H1 (cell line): Measurements from ENCODE around the gene AOPEP. TPM values are rescaled to one million over a fixed set of nuclear protein-coding genes. Genes with fewer than 3 reads are reported as not detected.

Source experiments
- ATF3 ChIP-seq: IDR thresholded peaks from 2 replicates; pipeline ENCODE4 v1.6.1; 2011; ENCODE audit warnings: low read depth, mild to moderate bottlenecking, low read length; ENCODE audit not compliant: insufficient read depth
- CBX5 ChIP-seq: fragments of 300-800, 300-1000 bp; sonication (generic); IDR thresholded peaks from 2 replicates; pipeline ENCODE4 v1.7.1; 2016; ENCODE audit warnings: antibody characterized with exemption, low read length, low read depth
- KDM4A ChIP-seq: IDR thresholded peaks from one replicate; pipeline ENCODE4 v1.7.1; 2012; ENCODE audit warnings: low read depth, mild to moderate bottlenecking, moderate library complexity, low read length, inconsistent platforms; ENCODE audit not compliant: severe bottlenecking
- MAFK ChIP-seq: IDR thresholded peaks from 2 replicates; pipeline ENCODE4 v1.6.1; 2012; ENCODE audit warnings: low read depth, mild to moderate bottlenecking, improper control_type of control experiment, low read length
- POLR2A ChIP-seq, 2 experiments: IDR thresholded peaks; 1 replicate in 1 of 2; 2 replicates in 1 of 2; pipeline ENCODE4 v1.6.1; 2011; ENCODE audit warnings: low read depth in 2 of 2, low read length in 2 of 2, mild to moderate bottlenecking in 2 of 2; ENCODE audit errors: control extremely low read depth in 1 of 2
- SP4 ChIP-seq: IDR thresholded peaks from 2 replicates; pipeline ENCODE4 v1.6.1; 2012; ENCODE audit warnings: low read length, inconsistent platforms
- ZNF274 ChIP-seq: IDR thresholded peaks from 2 replicates; pipeline ENCODE4 v1.7.0; 2012; ENCODE audit warnings: low read length, borderline replicate concordance; ENCODE audit errors: extremely low read depth
- polyA plus RNA-seq, 7 experiments: library from polyadenylated mRNA; depleted of rRNA in 3 of 7; stranded (reverse) in 5 of 7; unstranded in 2 of 7; fragments of >200 nt in 5 of 7; fragments of 200-250 nt in 2 of 7; gene quantifications; 1 replicate in 5 of 7; 2 replicates in 1 of 7; 4 replicates in 1 of 7; pipeline versions ENCODE4 v1.2.1 to v1.2.3, GENCODE V29; 2011 to 2013; ENCODE audit warnings: missing spikeins in 2 of 7, mixed read lengths in 2 of 7
- total RNA-seq: library from RNA; stranded (reverse); fragmentation: NEBNext Ultra II Directional; extraction: Animal tissue kit (Norgen Biotek cat#: 25700); gene quantifications from 2 replicates; pipeline ENCODE4 v1.2.1, GENCODE V29; 2021

The AOPEP gene
- total and polyA plus RNA-seq, 2 of the 8 experiments (the other 6 are each of a cell fraction or from before 2014, with no cell fraction given), result 6.1 to 14.3 TPM

- TF ChIP-seq KDM4A (no peak), SP4 (no peak), ATF3 (no peak), POLR2A (IDR thresholded peaks at IDR 0.05; ENCODE audit: control extremely low read depth in 1 of 2, low read depth in 2 of 2, low read length in 2 of 2) (no peak), MAFK (no peak), CBX5 (no peak), ZNF274 (no peak)
These were observed 100.3 kb downstream of the AOPEP start (continued) for GRCh38 chr9:94826644-94827410.
